HEK293 (cell line): Measurements from ENCODE around the gene MCM10.
"Not testable (repeated sequence)": the region's sequence is repeated elsewhere in the genome, so short reads cannot be mapped to it uniquely, and the experiment has no call there.

Source experiments
- TCF7L2 ChIP-seq: IDR thresholded peaks from 2 replicates; pipeline ENCODE4 v1.6.1; 2011; ENCODE audit warnings: low read depth, mild to moderate bottlenecking, inconsistent platforms, low read length, moderate library complexity, borderline replicate concordance
- ZBTB8A ChIP-seq: fragments of 450-650 bp; formaldehyde crosslinking; IDR thresholded peaks from 2 replicates; pipeline ENCODE4 v1.5.1; 2016; ENCODE audit warnings: missing biosample characterization, missing genetic modification characterization
- ZEB2 ChIP-seq: fragments of 450-650 bp; formaldehyde crosslinking; IDR thresholded peaks from 2 replicates; pipeline ENCODE4 v1.5.1; 2016; ENCODE audit warnings: missing biosample characterization, missing genetic modification characterization
- ZIC2 ChIP-seq: fragments of 450-650 bp; formaldehyde crosslinking; IDR thresholded peaks from 2 replicates; pipeline ENCODE4 v1.5.1; 2016; ENCODE audit warnings: missing biosample characterization, missing genetic modification characterization
- ZNF133 ChIP-seq: fragments of 450-650 bp; formaldehyde crosslinking; IDR thresholded peaks from 2 replicates; pipeline ENCODE4 v1.5.1; 2016; ENCODE audit warnings: missing biosample characterization, missing genetic modification characterization
- ZNF211 ChIP-seq: fragments of 450-650 bp; formaldehyde crosslinking; IDR thresholded peaks from 2 replicates; pipeline ENCODE4 v1.5.1; 2016; ENCODE audit warnings: low read depth, missing biosample characterization, missing genetic modification characterization
- ZNF394 ChIP-seq: fragments of 450-650 bp; formaldehyde crosslinking; IDR thresholded peaks from 2 replicates; pipeline ENCODE4 v1.5.1; 2016; ENCODE audit warnings: missing biosample characterization, missing genetic modification characterization, mild to moderate bottlenecking, moderate library complexity, borderline replicate concordance
- ZNF596 ChIP-seq: fragments of 450-650 bp; IDR thresholded peaks from 2 replicates; pipeline ENCODE4 v1.5.0; 2018; ENCODE audit warnings: missing biosample characterization, mild to moderate bottlenecking, missing genetic modification characterization, moderate library complexity
- TF ChIP-seq, protein P1 (sequence below): fragments of 450-650 bp; formaldehyde crosslinking; IDR thresholded peaks from 2 replicates; pipeline ENCODE4 v1.5.1; 2016; ENCODE audit warnings: missing biosample characterization, missing genetic modification characterization
- TF ChIP-seq, protein P2 (sequence below): fragments of 450-650 bp; formaldehyde crosslinking; IDR thresholded peaks from 2 replicates; pipeline ENCODE4 v1.5.1; 2017; ENCODE audit warnings: missing biosample characterization, missing genetic modification characterization

DNA sequence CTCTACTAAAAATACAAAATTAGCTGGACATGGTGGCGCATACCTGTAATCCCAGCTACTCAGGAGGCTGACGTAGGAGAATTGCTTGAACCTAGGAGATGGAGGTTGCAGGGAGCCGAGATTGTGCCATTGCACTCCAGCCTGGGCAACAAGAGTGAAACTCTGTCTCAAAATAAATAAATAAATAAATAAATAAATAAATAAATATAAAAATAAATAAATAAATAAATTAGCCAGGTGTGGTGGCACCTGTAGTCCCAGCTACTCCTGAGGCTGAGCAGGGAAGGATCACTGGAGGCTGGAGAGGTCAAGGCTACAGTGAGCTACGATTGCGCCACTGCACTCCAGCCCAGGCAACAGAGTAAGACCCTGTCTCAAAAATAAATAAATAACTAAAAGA is 80.9 kb downstream of the MCM10 start:
- TF ChIP-seq, protein P1, sequence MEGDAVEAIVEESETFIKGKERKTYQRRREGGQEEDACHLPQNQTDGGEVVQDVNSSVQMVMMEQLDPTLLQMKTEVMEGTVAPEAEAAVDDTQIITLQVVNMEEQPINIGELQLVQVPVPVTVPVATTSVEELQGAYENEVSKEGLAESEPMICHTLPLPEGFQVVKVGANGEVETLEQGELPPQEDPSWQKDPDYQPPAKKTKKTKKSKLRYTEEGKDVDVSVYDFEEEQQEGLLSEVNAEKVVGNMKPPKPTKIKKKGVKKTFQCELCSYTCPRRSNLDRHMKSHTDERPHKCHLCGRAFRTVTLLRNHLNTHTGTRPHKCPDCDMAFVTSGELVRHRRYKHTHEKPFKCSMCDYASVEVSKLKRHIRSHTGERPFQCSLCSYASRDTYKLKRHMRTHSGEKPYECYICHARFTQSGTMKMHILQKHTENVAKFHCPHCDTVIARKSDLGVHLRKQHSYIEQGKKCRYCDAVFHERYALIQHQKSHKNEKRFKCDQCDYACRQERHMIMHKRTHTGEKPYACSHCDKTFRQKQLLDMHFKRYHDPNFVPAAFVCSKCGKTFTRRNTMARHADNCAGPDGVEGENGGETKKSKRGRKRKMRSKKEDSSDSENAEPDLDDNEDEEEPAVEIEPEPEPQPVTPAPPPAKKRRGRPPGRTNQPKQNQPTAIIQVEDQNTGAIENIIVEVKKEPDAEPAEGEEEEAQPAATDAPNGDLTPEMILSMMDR (tag by site-specific recombination) = not testable (repeated sequence)
- not testable (repeated sequence) for TF ChIP-seq ZIC2; ZEB2; ZNF211 (tag by site-specific recombination); ZNF596 (tag by site-specific recombination); ZNF133 (tag by site-specific recombination); TCF7L2
- TF ChIP-seq, protein P2, sequence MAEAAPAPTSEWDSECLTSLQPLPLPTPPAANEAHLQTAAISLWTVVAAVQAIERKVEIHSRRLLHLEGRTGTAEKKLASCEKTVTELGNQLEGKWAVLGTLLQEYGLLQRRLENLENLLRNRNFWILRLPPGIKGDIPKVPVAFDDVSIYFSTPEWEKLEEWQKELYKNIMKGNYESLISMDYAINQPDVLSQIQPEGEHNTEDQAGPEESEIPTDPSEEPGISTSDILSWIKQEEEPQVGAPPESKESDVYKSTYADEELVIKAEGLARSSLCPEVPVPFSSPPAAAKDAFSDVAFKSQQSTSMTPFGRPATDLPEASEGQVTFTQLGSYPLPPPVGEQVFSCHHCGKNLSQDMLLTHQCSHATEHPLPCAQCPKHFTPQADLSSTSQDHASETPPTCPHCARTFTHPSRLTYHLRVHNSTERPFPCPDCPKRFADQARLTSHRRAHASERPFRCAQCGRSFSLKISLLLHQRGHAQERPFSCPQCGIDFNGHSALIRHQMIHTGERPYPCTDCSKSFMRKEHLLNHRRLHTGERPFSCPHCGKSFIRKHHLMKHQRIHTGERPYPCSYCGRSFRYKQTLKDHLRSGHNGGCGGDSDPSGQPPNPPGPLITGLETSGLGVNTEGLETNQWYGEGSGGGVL = not testable (repeated sequence)
- 0 out of 2 replicates have a peak, but pooled peaks have one; percentile 30 for TF ChIP-seq ZBTB8A
- peak; percentile 88 for TF ChIP-seq ZNF394 (tag by site-specific recombination)
